Measurements from ENCODE around the gene SEMA6D. TPM values are rescaled to one million over a fixed set of nuclear protein-coding genes. Genes with fewer than 3 reads are reported as not detected.

The SEMA6D gene
- total and polyA plus RNA-seq, 10 of the 15 experiments (the other 5 are each of a cell fraction or from before 2014, with no cell fraction given), result 0.01 to 0.52 (median 0.09) TPM; not detected in 6

DNA sequence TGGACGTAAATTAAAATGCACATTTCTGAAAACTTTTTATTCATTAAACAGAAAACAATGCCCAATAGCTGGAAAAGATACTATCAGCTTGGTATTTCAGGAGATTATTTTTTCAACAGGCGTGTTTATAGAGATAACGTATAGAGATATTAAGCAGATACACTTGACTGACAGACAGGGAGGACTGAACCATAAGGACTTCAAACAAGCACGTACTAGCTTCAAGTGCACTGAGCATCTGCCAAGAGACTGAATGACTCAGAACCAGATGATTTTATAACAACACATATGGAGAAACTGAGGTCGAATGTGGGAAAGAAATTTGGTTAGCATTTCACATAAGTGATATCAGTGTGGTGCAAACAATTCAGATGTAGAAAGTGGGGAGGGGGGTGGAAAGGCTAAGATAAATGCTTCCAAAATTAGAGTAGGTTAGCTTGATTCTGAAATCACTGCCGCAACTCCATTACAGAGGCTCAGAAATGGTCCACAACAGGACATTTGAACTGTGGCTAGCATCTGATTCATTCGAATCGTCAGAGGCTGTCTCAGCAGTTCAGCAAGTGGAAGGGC lies 103.5 kb downstream of the SEMA6D start:
- in situ Hi-C loops (cut with MboI), result no loop called here
- Histone ChIP-seq H3K9me3 (replicated peaks; ENCODE audit: control insufficient read depth, insufficient read depth, low read length) (no peaks in the 10 kb centered on the region), H2AFZ (ENCODE audit: control insufficient read depth, low read depth, low read length) (no peak overlapping the region), H3K4me1 (ENCODE audit: control insufficient read depth, insufficient read depth, low read length) (no peaks in the 10 kb centered on the region), H3K79me2 (ENCODE audit: control insufficient read depth, insufficient read depth, low read length) (no peaks in the 10 kb centered on the region), H4K20me1 (ENCODE audit: control insufficient read depth, insufficient read depth) (no peaks in the 10 kb centered on the region), H3K27me3 (replicated peaks in 1 of 2; ENCODE audit: control insufficient read depth in 2 of 2, insufficient read depth in 2 of 2, low read length in 1 of 2) (no peaks in the 10 kb centered on the region), H3K4me3 (no peak overlapping the region), H3K36me3 (ENCODE audit: control insufficient read depth in 2 of 2, insufficient read depth in 2 of 2, low read length in 1 of 2) (no peaks in the 10 kb centered on the region), H3K4me2 (ENCODE audit: control insufficient read depth, insufficient read depth) (no peak overlapping the region), H3K27ac (ENCODE audit: control insufficient read depth, insufficient read depth) (no peak overlapping the region), H3K9ac (ENCODE audit: control insufficient read depth, insufficient read depth, low read length) (no peak overlapping the region)
- intact Hi-C loops (cut with micrococcal nuclease; ENCODE audit: unreplicated experiment), result no loop called here
- ChIA-PET CTCF (no interaction called here), RAD21 (ENCODE audit: unreplicated experiment) (no interaction called here), SMC1A (ENCODE audit: uncharacterized antibody, unreplicated experiment) (no interaction called here), POLR2A (no interaction called here)
- no TSS peak for BruUV-seq (replicated peaks)
- 58% methylated on average over 8 of the region's 8 CpGs for WGBS (ENCODE audit: insufficient coverage, insufficient replicate concordance, low lambda C conversion rate, missing lambda C conversion rate)
- ATAC-seq (no peak), FAIRE-seq (no peak), DNase-seq (ENCODE audit: low read depth, low spot score) (no peak)
- TF ChIP-seq CBX5 (IDR thresholded peaks at IDR 0.05; ENCODE audit: low read depth), result no peak
- peak; percentile 64 for TF ChIP-seq RUNX3 (IDR thresholded peaks at IDR 0.05; ENCODE audit: low read length)
- TF ChIP-seq JUNB (IDR thresholded peaks at IDR 0.05), result 0 out of 2 replicates have a peak, but pooled peaks have one; percentile 19
- TF ChIP-seq NFYA (IDR thresholded peaks at IDR 0.05; ENCODE audit: borderline replicate concordance, low read depth, low read length), result no peak
- TF ChIP-seq, protein P1, sequence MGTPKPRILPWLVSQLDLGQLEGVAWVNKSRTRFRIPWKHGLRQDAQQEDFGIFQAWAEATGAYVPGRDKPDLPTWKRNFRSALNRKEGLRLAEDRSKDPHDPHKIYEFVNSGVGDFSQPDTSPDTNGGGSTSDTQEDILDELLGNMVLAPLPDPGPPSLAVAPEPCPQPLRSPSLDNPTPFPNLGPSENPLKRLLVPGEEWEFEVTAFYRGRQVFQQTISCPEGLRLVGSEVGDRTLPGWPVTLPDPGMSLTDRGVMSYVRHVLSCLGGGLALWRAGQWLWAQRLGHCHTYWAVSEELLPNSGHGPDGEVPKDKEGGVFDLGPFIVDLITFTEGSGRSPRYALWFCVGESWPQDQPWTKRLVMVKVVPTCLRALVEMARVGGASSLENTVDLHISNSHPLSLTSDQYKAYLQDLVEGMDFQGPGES (IDR thresholded peaks at IDR 0.05), result no peak
- no peak for TF ChIP-seq SMARCA5 (IDR thresholded peaks at IDR 0.05)
- TF ChIP-seq, protein P2, sequence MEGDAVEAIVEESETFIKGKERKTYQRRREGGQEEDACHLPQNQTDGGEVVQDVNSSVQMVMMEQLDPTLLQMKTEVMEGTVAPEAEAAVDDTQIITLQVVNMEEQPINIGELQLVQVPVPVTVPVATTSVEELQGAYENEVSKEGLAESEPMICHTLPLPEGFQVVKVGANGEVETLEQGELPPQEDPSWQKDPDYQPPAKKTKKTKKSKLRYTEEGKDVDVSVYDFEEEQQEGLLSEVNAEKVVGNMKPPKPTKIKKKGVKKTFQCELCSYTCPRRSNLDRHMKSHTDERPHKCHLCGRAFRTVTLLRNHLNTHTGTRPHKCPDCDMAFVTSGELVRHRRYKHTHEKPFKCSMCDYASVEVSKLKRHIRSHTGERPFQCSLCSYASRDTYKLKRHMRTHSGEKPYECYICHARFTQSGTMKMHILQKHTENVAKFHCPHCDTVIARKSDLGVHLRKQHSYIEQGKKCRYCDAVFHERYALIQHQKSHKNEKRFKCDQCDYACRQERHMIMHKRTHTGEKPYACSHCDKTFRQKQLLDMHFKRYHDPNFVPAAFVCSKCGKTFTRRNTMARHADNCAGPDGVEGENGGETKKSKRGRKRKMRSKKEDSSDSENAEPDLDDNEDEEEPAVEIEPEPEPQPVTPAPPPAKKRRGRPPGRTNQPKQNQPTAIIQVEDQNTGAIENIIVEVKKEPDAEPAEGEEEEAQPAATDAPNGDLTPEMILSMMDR (IDR thresholded peaks at IDR 0.05 in 2 of 3, conservative IDR thresholded peaks at IDR 0.05 in 1 of 3; ENCODE audit: control insufficient read depth in 2 of 3, extremely low read depth in 1 of 3, insufficient read depth in 1 of 3, low read depth in 3 of 3, low read length in 3 of 3), result no peak
